ENCODE data around the gene MIPOL1.

- no peak for TF ChIP-seq YY1 (tag by site-specific recombination; IDR thresholded peaks at IDR 0.05)
- TF ChIP-seq ZFP3 (tag by site-specific recombination; IDR thresholded peaks at IDR 0.05; ENCODE audit: low read depth) = no peak
- TF ChIP-seq CTCF (tag by site-specific recombination; IDR thresholded peaks at IDR 0.05) = no peak
- TF ChIP-seq MYNN (tag by site-specific recombination; IDR thresholded peaks at IDR 0.05; ENCODE audit: borderline replicate concordance) = no peak
Observed at GRCh38 chr14:37215345-37215744, 17.6 kb downstream of the MIPOL1 start.
